Heart left ventricle (tissue), 13 donors: ENCODE results near the gene TOR3A.

Source experiments
- POLR2A ChIP-seq, 2 donors: fragments of 450-650 bp; IDR thresholded peaks; one replicate each; pipeline ENCODE4 v1.6.1; 2017; ENCODE audit warnings: antibody characterized with exemption in 2 of 2, mild to moderate bottlenecking in 2 of 2, moderate library complexity in 2 of 2
- TF ChIP-seq, protein P1 (sequence below), 12 donors: fragments of 200-600 bp; sonication (generic) in 4 of 12; IDR thresholded peaks; one replicate each; pipeline versions ENCODE4 v1.5.0 to v1.8.0; 2018 to 2022; ENCODE audit warnings: antibody characterized with exemption in 12 of 12, mild to moderate bottlenecking in 5 of 12
- donor health status: ischemic (EF 13 %, LVEDD 7.1; RV severe dilation, severe dysfunction).
- donor health status: DM: no; HTN: yes; CAD: no.
- donor health status: DM: no; HTN: no; CAD: no.
- donor health status: ischemic (EF 25% LVEDD 6.9; RV normal size, moderate dysfunction).
- donor health status: ischemic (EF 25% LVEDD 5.7; RV mildly dilated, moderate dysfunction).
- donor health status: ischemic (EF 35%, LVEDD 5.7; RV mildly dilated, moderate dysfunction).
- donor health status: nonischemic (EF 11% LVEDD 7.7; RV severe dilation, severe dysfunction).
- donor health status: DM: yes; HTN: yes; CAD: no.
- donor health status: PGD.
- donor health status: ischemic (EF 29% LVEDD 5.4; RV normal size, mild dysfunction).
- donor health status: nonischemic (EF 23%, LVEDD 6.1; RV moderate dilation, normal function).

GRCh38 chr1:179120736-179121135 lies 38.9 kb downstream of the TOR3A start:
- TF ChIP-seq, protein P1, sequence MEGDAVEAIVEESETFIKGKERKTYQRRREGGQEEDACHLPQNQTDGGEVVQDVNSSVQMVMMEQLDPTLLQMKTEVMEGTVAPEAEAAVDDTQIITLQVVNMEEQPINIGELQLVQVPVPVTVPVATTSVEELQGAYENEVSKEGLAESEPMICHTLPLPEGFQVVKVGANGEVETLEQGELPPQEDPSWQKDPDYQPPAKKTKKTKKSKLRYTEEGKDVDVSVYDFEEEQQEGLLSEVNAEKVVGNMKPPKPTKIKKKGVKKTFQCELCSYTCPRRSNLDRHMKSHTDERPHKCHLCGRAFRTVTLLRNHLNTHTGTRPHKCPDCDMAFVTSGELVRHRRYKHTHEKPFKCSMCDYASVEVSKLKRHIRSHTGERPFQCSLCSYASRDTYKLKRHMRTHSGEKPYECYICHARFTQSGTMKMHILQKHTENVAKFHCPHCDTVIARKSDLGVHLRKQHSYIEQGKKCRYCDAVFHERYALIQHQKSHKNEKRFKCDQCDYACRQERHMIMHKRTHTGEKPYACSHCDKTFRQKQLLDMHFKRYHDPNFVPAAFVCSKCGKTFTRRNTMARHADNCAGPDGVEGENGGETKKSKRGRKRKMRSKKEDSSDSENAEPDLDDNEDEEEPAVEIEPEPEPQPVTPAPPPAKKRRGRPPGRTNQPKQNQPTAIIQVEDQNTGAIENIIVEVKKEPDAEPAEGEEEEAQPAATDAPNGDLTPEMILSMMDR (IDR thresholded peaks at IDR 0.05), result no peak
- no peak for TF ChIP-seq POLR2A (IDR thresholded peaks at IDR 0.05)
